HL-60/S4 treated with phorbol 12-myristate 13-acetate at 8.2 ng/mL for 4 days and 3 days (cell line): ENCODE results near the gene TSEN54.

ENCODE experiments used
- in situ Hi-C: fragments of 300-500 bp; cut with MboI; formaldehyde crosslinking; loops from 2 replicates; pipeline ENCODE4 v1.15.0; 2022; ENCODE audit warnings: low sequenced_read_pairs

TSEN54 gene

GRCh38 chr17:75536366-75536765, 20.0 kb downstream of the TSEN54 start:
- in situ Hi-C loops = no loop called here

- in situ Hi-C loops = no loop called here
Observed at GRCh38 chr17:75539967-75540729, 23.8 kb downstream of the TSEN54 start.

GRCh38 chr17:75540923-75541503, 24.7 kb downstream of the TSEN54 start:
- in situ Hi-C loops = no loop called here

GRCh38 chr17:75542229-75542628, 25.9 kb downstream of the TSEN54 start:
- in situ Hi-C loops = no loop called here

- in situ Hi-C loops = no loop called here
Observed at GRCh38 chr17:75542728-75543336, 26.5 kb downstream of the TSEN54 start.

GRCh38 chr17:75544250-75544649, 27.9 kb downstream of the TSEN54 start:
- in situ Hi-C loops = no loop called here

GRCh38 chr17:75546181-75546580, 29.9 kb downstream of the TSEN54 start:
- in situ Hi-C loops = no loop called here

- in situ Hi-C loops = no loop called here
Observed at GRCh38 chr17:75547091-75547490, 30.8 kb downstream of the TSEN54 start.

GRCh38 chr17:75548813-75549212, 32.5 kb downstream of the TSEN54 start:
- in situ Hi-C loops = no loop called here

GRCh38 chr17:75549246-75550138, 33.2 kb downstream of the TSEN54 start:
- in situ Hi-C loops = no loop called here

GRCh38 chr17:75550139-75550465, 33.8 kb downstream of the TSEN54 start:
- in situ Hi-C loops = no loop called here

GRCh38 chr17:75551266-75551665, 34.9 kb downstream of the TSEN54 start:
- in situ Hi-C loops = no loop called here

- in situ Hi-C loops = no loop called here
Observed at GRCh38 chr17:75552425-75553294, 36.3 kb downstream of the TSEN54 start.

- in situ Hi-C loops = no loop called here
Observed at GRCh38 chr17:75553295-75554110, 37.2 kb downstream of the TSEN54 start.

GRCh38 chr17:75555679-75556153, 39.4 kb downstream of the TSEN54 start:
- in situ Hi-C loops = no loop called here

- in situ Hi-C loops = no loop called here
Observed at GRCh38 chr17:75557075-75557851, 40.9 kb downstream of the TSEN54 start.

- in situ Hi-C loops = no loop called here
Observed at GRCh38 chr17:75557852-75558665, 41.7 kb downstream of the TSEN54 start.
